ENCODE measurements around the gene DMAC2. TPM values are rescaled to one million over a fixed set of nuclear protein-coding genes. Genes with fewer than 3 reads are reported as not detected.

The DMAC2 gene
- total and polyA plus RNA-seq, 2 donors (not counting 3 experiments of a cell fraction or from before 2014, with no cell fraction given): 65.4 to 137 TPM

GRCh38 chr19:41397086-41398049 is 42.3 kb downstream of the DMAC2 start, which contains the start of the genes BCKDHA and EXOSC5:
BCKDHA (plus strand) TSS chr19:41397818; CDS start chr19:41397828, 10 bp downstream.
EXOSC5 (minus strand) TSS chr19:41397359; CDS start chr19:41397328, 31 bp downstream.
- peak within 1 kb of the TSS; percentile 93 for H3K27ac ChIP-seq (ENCODE audit: insufficient read depth, low read depth, low read length)
- peak within 1 kb of the TSS; percentile 82 for H3K4me2 ChIP-seq (ENCODE audit: insufficient read depth, low read length)
- peaks cover 6% of the 10 kb centered on the region for H3K79me2 ChIP-seq (ENCODE audit: control insufficient read depth, insufficient read depth, low read length)
- H3K9me3 ChIP-seq (replicated peaks; ENCODE audit: control insufficient read depth, insufficient read depth, low read length): no peaks in the 10 kb centered on the region
- peaks cover 29% of the 10 kb centered on the region for H3K4me1 ChIP-seq (ENCODE audit: control insufficient read depth, extremely low read depth, insufficient read depth, low read length)
- peak within 1 kb of the TSS; percentile 94 for H3K9ac ChIP-seq (replicated peaks; ENCODE audit: extremely low read depth, insufficient read depth, low read length)
- ChIA-PET CTCF (no interaction called here), POLR2A (no interaction called here)
- peak within 1 kb of the TSS; percentile 71 for H2AFZ ChIP-seq (ENCODE audit: low read depth, low read length)
- BruUV-seq (replicated peaks): TSS peak; percentile 55
- no peaks in the 10 kb centered on the region for H3K27me3 ChIP-seq (ENCODE audit: control insufficient read depth in 2 of 2, insufficient read depth in 2 of 2, low read length in 2 of 2)
- no peaks in the 10 kb centered on the region for H3K36me3 ChIP-seq (ENCODE audit: control insufficient read depth in 2 of 2, extremely low read depth in 1 of 2, insufficient read depth in 2 of 2, low read length in 2 of 2)
- DNase-seq (ENCODE audit: low read depth, low spot score) (peak; percentile 100), FAIRE-seq (peak; percentile 99)
- intact Hi-C loops (cut with micrococcal nuclease): loop anchor here (1.0 to 2.0 kb wide), 6 partner anchors 19 to 75 kb away; partner anchors contain the start of genes B3GNT8, B9D2 and DMAC2
- peak within 1 kb of the TSS; percentile 79 to 95 (median 81) for H3K4me3 ChIP-seq (replicated peaks in 1 of 3; ENCODE audit: insufficient read depth in 1 of 3, low read depth in 1 of 3, low read length in 3 of 3)
- no peaks in the 10 kb centered on the region for H3K9me1 ChIP-seq (replicated peaks; ENCODE audit: control insufficient read depth, extremely low read depth, insufficient read depth, low read length)
- dilution Hi-C loops (cut with MboI; ENCODE audit: extremely low pct_ligation_motif_present, low sequenced_read_pairs): no loop called here
- no peaks in the 10 kb centered on the region for H4K20me1 ChIP-seq (replicated peaks; ENCODE audit: control insufficient read depth, extremely low read depth, insufficient read depth, low read length)
- TF ChIP-seq EZH2 (IDR thresholded peaks at IDR 0.05; ENCODE audit: borderline replicate concordance, low read depth, low read length, severe bottlenecking) (no peak), MAX (IDR thresholded peaks at IDR 0.05; ENCODE audit: insufficient read depth, insufficient read length) (peak; percentile 100), POLR2AphosphoS5 (IDR thresholded peaks at IDR 0.05; ENCODE audit: insufficient read depth, low read depth, low read length) (peak; percentile 61), JUN (IDR thresholded peaks at IDR 0.05; ENCODE audit: borderline replicate concordance, insufficient read depth, insufficient read length, low read depth) (no peak), POLR2A (IDR thresholded peaks at IDR 0.05; ENCODE audit: low read depth, low read length) (peak; percentile 43), GATA2 (IDR thresholded peaks at IDR 0.05; ENCODE audit: insufficient read depth, insufficient read length, low read depth, low read length) (no peak), MYC (IDR thresholded peaks at IDR 0.05; ENCODE audit: low read depth, low read length) (peak; percentile 97), CTCF (IDR thresholded peaks at IDR 0.05; ENCODE audit: extremely low read depth in 1 of 2, insufficient read depth in 1 of 2, low read depth in 1 of 2, low read length in 2 of 2) (no peak)

Data from endothelial cell of umbilical vein (primary cell).